HL-60 (cell line): ENCODE measurements around the gene GANAB.
"Not testable (repeated sequence)": the region's sequence is repeated elsewhere in the genome, so short reads cannot be mapped to it uniquely, and the experiment has no call there.

Experiments used
- POLR2AphosphoS5 ChIP-seq: IDR thresholded peaks from 2 replicates; pipeline ENCODE4 v1.6.1; 2012; ENCODE audit warnings: low read depth
- TF ChIP-seq, protein P1 (sequence below): IDR thresholded peaks from one replicate; pipeline ENCODE4 v1.5.1; 2011; ENCODE audit warnings: low read length, control low read depth, inconsistent platforms; ENCODE audit not compliant: insufficient read depth

DNA sequence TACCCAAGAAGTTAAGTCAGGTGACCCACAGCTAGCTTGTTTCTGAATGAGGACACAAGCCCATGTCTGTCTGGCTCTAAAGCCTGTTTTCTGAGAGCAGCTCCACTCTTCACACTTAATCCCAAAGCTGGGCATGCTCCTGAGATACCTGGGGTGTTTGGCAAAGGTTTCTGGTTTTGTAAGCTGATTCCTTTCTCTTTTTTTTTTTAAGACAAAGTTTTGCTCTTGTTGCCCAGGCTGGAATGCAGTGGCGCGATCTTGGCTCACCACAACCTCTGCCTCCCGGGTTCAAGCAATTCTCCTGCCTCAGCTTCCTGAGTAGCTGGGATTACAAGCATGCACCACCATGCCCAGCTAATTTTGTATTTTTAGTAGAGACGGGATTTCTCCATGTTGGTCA lies 47.2 kb upstream of the GANAB start:
- TF ChIP-seq, protein P1, sequence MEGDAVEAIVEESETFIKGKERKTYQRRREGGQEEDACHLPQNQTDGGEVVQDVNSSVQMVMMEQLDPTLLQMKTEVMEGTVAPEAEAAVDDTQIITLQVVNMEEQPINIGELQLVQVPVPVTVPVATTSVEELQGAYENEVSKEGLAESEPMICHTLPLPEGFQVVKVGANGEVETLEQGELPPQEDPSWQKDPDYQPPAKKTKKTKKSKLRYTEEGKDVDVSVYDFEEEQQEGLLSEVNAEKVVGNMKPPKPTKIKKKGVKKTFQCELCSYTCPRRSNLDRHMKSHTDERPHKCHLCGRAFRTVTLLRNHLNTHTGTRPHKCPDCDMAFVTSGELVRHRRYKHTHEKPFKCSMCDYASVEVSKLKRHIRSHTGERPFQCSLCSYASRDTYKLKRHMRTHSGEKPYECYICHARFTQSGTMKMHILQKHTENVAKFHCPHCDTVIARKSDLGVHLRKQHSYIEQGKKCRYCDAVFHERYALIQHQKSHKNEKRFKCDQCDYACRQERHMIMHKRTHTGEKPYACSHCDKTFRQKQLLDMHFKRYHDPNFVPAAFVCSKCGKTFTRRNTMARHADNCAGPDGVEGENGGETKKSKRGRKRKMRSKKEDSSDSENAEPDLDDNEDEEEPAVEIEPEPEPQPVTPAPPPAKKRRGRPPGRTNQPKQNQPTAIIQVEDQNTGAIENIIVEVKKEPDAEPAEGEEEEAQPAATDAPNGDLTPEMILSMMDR, result not testable (repeated sequence)
- TF ChIP-seq POLR2AphosphoS5, result not testable (repeated sequence)
